Breast epithelium (tissue), 3 donors: Measurements from ENCODE around the gene PPFIA2.

Experiments used
- POLR2AphosphoS5 ChIP-seq, 3 donors: sonication (generic); formaldehyde crosslinking; IDR thresholded peaks; one replicate each; pipeline ENCODE4 v1.6.1; 2017; ENCODE audit warnings: antibody characterized with exemption in 3 of 3
- TF ChIP-seq, protein P1 (sequence below), 3 donors: fragments of 450-650 bp; IDR thresholded peaks; one replicate each; pipeline ENCODE4 v1.5.1; 2016 to 2017; ENCODE audit warnings: antibody characterized with exemption in 3 of 3, mild to moderate bottlenecking in 3 of 3, moderate library complexity in 3 of 3

DNA sequence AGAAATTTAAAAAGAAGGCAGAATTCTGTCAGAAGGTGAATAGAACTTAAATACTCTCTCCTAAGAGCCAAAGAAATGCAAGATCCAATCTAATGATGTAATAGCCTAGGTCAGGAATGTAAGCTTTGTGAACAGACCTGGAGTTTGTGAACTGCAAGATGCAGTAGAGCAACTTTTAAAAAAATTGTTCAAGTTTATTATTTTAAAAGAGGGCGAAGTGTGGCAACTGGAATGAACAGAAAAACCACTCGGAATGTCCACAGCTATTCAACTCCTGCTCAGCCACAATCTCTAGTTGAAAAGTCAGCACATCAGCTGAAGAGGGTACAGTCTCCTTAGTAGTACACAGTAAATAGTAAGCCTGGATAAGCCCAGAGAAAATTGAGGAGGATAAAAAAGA lies 228.8 kb downstream of the PPFIA2 start:
- TF ChIP-seq, protein P1, sequence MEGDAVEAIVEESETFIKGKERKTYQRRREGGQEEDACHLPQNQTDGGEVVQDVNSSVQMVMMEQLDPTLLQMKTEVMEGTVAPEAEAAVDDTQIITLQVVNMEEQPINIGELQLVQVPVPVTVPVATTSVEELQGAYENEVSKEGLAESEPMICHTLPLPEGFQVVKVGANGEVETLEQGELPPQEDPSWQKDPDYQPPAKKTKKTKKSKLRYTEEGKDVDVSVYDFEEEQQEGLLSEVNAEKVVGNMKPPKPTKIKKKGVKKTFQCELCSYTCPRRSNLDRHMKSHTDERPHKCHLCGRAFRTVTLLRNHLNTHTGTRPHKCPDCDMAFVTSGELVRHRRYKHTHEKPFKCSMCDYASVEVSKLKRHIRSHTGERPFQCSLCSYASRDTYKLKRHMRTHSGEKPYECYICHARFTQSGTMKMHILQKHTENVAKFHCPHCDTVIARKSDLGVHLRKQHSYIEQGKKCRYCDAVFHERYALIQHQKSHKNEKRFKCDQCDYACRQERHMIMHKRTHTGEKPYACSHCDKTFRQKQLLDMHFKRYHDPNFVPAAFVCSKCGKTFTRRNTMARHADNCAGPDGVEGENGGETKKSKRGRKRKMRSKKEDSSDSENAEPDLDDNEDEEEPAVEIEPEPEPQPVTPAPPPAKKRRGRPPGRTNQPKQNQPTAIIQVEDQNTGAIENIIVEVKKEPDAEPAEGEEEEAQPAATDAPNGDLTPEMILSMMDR (IDR thresholded peaks at IDR 0.05) = no peak
- TF ChIP-seq POLR2AphosphoS5 (IDR thresholded peaks at IDR 0.05) = no peak
